Measurements from ENCODE around the gene SLX4.

The SLX4 gene

GRCh38 chr16:3645504-3646347, 34.3 kb upstream of the SLX4 start:
- H3K4me3 ChIP-seq (ENCODE audit: low read depth, low read length), result no peak overlapping the region
- no peak for TF ChIP-seq CTCF (IDR thresholded peaks at IDR 0.05; ENCODE audit: low read depth, low read length)
- in situ Hi-C loops (cut with HindIII; ENCODE audit: low sequenced_read_pairs), result no loop called here
- DNase-seq (ENCODE audit: low read depth, low spot score), result peak; percentile 77

GRCh38 chr16:3645108-3645503, 33.7 kb upstream of the SLX4 start:
- in situ Hi-C loops (cut with HindIII; ENCODE audit: low sequenced_read_pairs), result no loop called here
- no peak for TF ChIP-seq CTCF (IDR thresholded peaks at IDR 0.05; ENCODE audit: low read depth, low read length)
- no peak for DNase-seq (ENCODE audit: low read depth, low spot score)
- H3K4me3 ChIP-seq (ENCODE audit: low read depth, low read length), result no peak overlapping the region

GRCh38 chr16:3643095-3643730, 31.8 kb upstream of the SLX4 start:
- no peak for DNase-seq (ENCODE audit: low read depth, low spot score)
- no peak overlapping the region for H3K4me3 ChIP-seq (ENCODE audit: low read depth, low read length)
- no peak for TF ChIP-seq CTCF (IDR thresholded peaks at IDR 0.05; ENCODE audit: low read depth, low read length)
- in situ Hi-C loops (cut with HindIII; ENCODE audit: low sequenced_read_pairs), result no loop called here

GRCh38 chr16:3642397-3643094, 31.1 kb upstream of the SLX4 start:
- TF ChIP-seq CTCF (IDR thresholded peaks at IDR 0.05; ENCODE audit: low read depth, low read length), result no peak
- H3K4me3 ChIP-seq (ENCODE audit: low read depth, low read length), result no peak overlapping the region
- peak; percentile 22 for DNase-seq (ENCODE audit: low read depth, low spot score)
- in situ Hi-C loops (cut with HindIII; ENCODE audit: low sequenced_read_pairs), result no loop called here

GRCh38 chr16:3641801-3642396, 30.5 kb upstream of the SLX4 start:
- DNase-seq (ENCODE audit: low read depth, low spot score), result no peak
- in situ Hi-C loops (cut with HindIII; ENCODE audit: low sequenced_read_pairs), result no loop called here
- H3K4me3 ChIP-seq (ENCODE audit: low read depth, low read length), result no peak overlapping the region
- TF ChIP-seq CTCF (IDR thresholded peaks at IDR 0.05; ENCODE audit: low read depth, low read length), result no peak

Measured in astrocyte of the spinal cord (primary cell).